ENCODE results near the gene HOXB3.

Gene HOXB3

GRCh38 chr17:48628649-48629410 lies 38.8 kb upstream of the HOXB3 start:
- no peak for TF ChIP-seq CTCF (conservative IDR thresholded peaks at IDR 0.05; ENCODE audit: control insufficient read depth, insufficient read depth, low read depth, low read length)
- H3K4me3 ChIP-seq (ENCODE audit: control insufficient read depth, low read depth, low read length): no peak overlapping the region
- no peak for DNase-seq (ENCODE audit: low read depth)

- no peak overlapping the region for H3K4me3 ChIP-seq (ENCODE audit: control insufficient read depth, low read depth, low read length)
- DNase-seq (ENCODE audit: low read depth): no peak
- no peak for TF ChIP-seq CTCF (conservative IDR thresholded peaks at IDR 0.05; ENCODE audit: control insufficient read depth, insufficient read depth, low read depth, low read length)
These were observed 37.8 kb upstream of the HOXB3 start for GRCh38 chr17:48627623-48628521.

GRCh38 chr17:48627118-48627597 lies 37.1 kb upstream of the HOXB3 start:
- H3K4me3 ChIP-seq (ENCODE audit: control insufficient read depth, low read depth, low read length): no peak overlapping the region
- DNase-seq (ENCODE audit: low read depth): no peak
- no peak for TF ChIP-seq CTCF (conservative IDR thresholded peaks at IDR 0.05; ENCODE audit: control insufficient read depth, insufficient read depth, low read depth, low read length)

- H3K4me3 ChIP-seq (ENCODE audit: control insufficient read depth, low read depth, low read length): peak within 1 kb of the TSS; percentile 17
- TF ChIP-seq CTCF (conservative IDR thresholded peaks at IDR 0.05; ENCODE audit: control insufficient read depth, insufficient read depth, low read depth, low read length): no peak
These were observed 36.4 kb upstream of the HOXB3 start, which contains the start of gene HOXB9 for GRCh38 chr17:48626245-48627117. HOXB9 (minus strand) TSS chr17:48626358; CDS start chr17:48626269, 89 bp downstream.

GRCh38 chr17:48625495-48626244 lies 35.6 kb upstream of the HOXB3 start:
- H3K4me3 ChIP-seq (ENCODE audit: control insufficient read depth, low read depth, low read length): peak overlapping the region; percentile 17
- no peak for TF ChIP-seq CTCF (conservative IDR thresholded peaks at IDR 0.05; ENCODE audit: control insufficient read depth, insufficient read depth, low read depth, low read length)
- DNase-seq (ENCODE audit: low read depth): no peak

More at GRCh38 chr17:48626245-48627117, 36.4 kb upstream of the HOXB3 start, which contains the start of gene HOXB9:
- peak; percentile 54 for DNase-seq (ENCODE audit: low read depth)
